AG04449 (cell line): Measurements from ENCODE around the gene TXNRD3.

Source experiments
- CTCF ChIA-PET: fragments of 350-600 bp; formaldehyde crosslinking; extraction: SDS; loops from one replicate; lab custom pipeline; 2021; ENCODE audit warnings: antibody characterized with exemption; lab: Yijun Ruan, JAX
- POLR2A ChIA-PET: fragments of 400-600, 350-600 bp; formaldehyde crosslinking; extraction: SDS; loops from one replicate; lab custom pipeline; 2020; ENCODE audit warnings: antibody characterized with exemption, inconsistent platforms; lab: Yijun Ruan, JAX
- DNase-seq: peaks from one replicate; pipeline ENCODE4 v3.0.0-alpha.2; 2010; ENCODE audit warnings: low read depth, low spot score
- H3K4me3 ChIP-seq: 2 replicates; pipeline ENCODE4 v1.5.1; 2011; ENCODE audit warnings: low read depth, mild to moderate bottlenecking, control low read depth, low read length
- TF ChIP-seq, protein P1 (sequence below): IDR thresholded peaks from one replicate; pipeline ENCODE4 v1.5.1; 2011; ENCODE audit warnings: mild to moderate bottlenecking, moderate library complexity, low read length, control low read depth, inconsistent platforms; ENCODE audit not compliant: insufficient read depth; ENCODE audit errors: missing control alignments

Gene TXNRD3

GRCh38 chr3:126568776-126569342 is 86.1 kb downstream of the TXNRD3 start:
- POLR2A ChIA-PET = no interaction called here
- TF ChIP-seq, protein P1, sequence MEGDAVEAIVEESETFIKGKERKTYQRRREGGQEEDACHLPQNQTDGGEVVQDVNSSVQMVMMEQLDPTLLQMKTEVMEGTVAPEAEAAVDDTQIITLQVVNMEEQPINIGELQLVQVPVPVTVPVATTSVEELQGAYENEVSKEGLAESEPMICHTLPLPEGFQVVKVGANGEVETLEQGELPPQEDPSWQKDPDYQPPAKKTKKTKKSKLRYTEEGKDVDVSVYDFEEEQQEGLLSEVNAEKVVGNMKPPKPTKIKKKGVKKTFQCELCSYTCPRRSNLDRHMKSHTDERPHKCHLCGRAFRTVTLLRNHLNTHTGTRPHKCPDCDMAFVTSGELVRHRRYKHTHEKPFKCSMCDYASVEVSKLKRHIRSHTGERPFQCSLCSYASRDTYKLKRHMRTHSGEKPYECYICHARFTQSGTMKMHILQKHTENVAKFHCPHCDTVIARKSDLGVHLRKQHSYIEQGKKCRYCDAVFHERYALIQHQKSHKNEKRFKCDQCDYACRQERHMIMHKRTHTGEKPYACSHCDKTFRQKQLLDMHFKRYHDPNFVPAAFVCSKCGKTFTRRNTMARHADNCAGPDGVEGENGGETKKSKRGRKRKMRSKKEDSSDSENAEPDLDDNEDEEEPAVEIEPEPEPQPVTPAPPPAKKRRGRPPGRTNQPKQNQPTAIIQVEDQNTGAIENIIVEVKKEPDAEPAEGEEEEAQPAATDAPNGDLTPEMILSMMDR = no peak
- CTCF ChIA-PET = interaction anchor here (0.7 kb wide), 1 partner anchor 85 kb away, joined by 3 read pairs; no protein-coding TSS in a partner anchor
- no peak for DNase-seq
- H3K4me3 ChIP-seq = no peak overlapping the region

GRCh38 chr3:126567696-126568438 is 87.1 kb downstream of the TXNRD3 start:
- ChIA-PET POLR2A (no interaction called here), CTCF (no interaction called here)
- DNase-seq = no peak
- TF ChIP-seq, protein P1 = no peak
- no peak overlapping the region for H3K4me3 ChIP-seq

DNA sequence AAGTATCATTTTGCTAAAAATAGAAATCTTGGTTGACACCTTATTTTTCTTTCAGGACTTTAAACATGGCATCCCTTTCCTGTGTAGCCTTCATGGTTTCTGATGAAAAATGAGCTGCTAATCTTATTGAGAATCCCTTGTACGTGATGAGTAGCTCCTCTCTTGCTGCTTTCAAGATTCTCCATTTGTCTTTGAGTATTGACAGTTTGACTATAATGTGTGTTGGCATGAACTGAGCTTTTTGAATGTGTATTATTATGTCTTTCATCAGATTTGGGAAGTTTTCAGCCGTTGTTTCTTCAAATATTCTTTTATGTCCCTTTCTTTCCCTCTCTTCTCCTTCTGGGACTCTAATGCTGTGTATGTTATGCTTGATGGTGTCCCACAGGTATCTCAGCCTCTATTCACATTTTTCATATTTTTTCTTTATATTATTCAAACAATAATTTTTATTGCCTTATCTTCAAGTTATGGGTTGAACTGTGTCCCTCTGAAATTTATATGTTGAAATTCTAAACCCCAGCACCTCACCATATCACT is 92.1 kb downstream of the TXNRD3 start:
- no peak overlapping the region for H3K4me3 ChIP-seq
- DNase-seq = no peak
- CTCF ChIA-PET = interaction anchor here (1.2 kb wide), 1 partner anchor 40 kb away, joined by 3 read pairs; no protein-coding TSS in a partner anchor
- TF ChIP-seq, protein P1 = no peak
- POLR2A ChIA-PET = no interaction called here

GRCh38 chr3:126558336-126559071 is 96.4 kb downstream of the TXNRD3 start, which contains the start of gene C3orf22:
Gene C3orf22, minus strand, starts transcription at chr3:126558932. Its CDS starts 5,542 bp downstream, at chr3:126553390.
- CTCF ChIA-PET = interaction anchor here (0.8 kb wide), 1 partner anchor 36 kb away, joined by 3 read pairs; no protein-coding TSS in a partner anchor
- TF ChIP-seq, protein P1 = no peak
- POLR2A ChIA-PET = no interaction called here
- DNase-seq = no peak
- no peak within 1 kb of the TSS for H3K4me3 ChIP-seq

DNA sequence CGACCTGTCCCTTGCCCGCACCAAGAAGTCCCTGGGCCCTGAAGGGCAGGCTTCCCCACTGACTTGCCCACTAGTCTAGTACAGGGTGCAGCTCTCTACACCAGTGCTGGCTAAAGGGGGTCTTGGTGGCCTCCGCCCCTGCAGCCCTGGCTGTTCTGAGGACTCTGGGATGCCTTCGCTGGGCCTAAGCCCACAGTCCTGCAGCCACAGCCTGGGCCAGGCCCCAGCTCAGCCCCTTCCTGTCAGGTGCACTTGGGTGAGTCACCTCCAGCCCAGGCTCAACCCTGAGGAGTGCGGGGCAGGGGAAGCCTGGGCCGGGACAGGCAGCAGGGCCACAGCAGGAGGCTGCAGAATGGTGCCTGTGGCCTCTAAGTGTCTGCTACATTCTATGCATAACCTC is 97.2 kb downstream of the TXNRD3 start:
- DNase-seq = no peak
- no peak overlapping the region for H3K4me3 ChIP-seq
- TF ChIP-seq, protein P1 = no peak
- CTCF ChIA-PET = no interaction called here
- POLR2A ChIA-PET = no interaction called here
